HAP-1 (cell line): ENCODE results near the gene EEA1.
"Not testable (repeated sequence)": the region's sequence is repeated elsewhere in the genome, so short reads cannot be mapped to it uniquely, and the experiment has no call there.

Experiments used
- DNase-seq, 2 experiments: peaks; one replicate each; pipeline ENCODE4 v3.0.0-alpha.2; 2016 to 2020; ENCODE audit warnings: low spot score in 2 of 2
- H3K27me3 ChIP-seq: fragments of 250-450 bp; sonication (Bioruptor Pico); 2 replicates; pipeline ENCODE4 v1.5.1; 2020; ENCODE audit warnings: low read depth, mild to moderate bottlenecking, moderate library complexity
- H3K36me3 ChIP-seq: fragments of 250-450 bp; sonication (Bioruptor Pico); replicated peaks from 2 replicates; pipeline ENCODE4 v1.5.1; 2020; ENCODE audit warnings: mild to moderate bottlenecking
- H3K4me1 ChIP-seq: fragments of 250-450 bp; sonication (Bioruptor Pico); 2 replicates; pipeline ENCODE4 v1.5.1; 2020; ENCODE audit warnings: mild to moderate bottlenecking
- H3K4me3 ChIP-seq: fragments of 250-450 bp; sonication (Bioruptor Pico); 2 replicates; pipeline ENCODE4 v1.5.1; 2020; ENCODE audit warnings: mild to moderate bottlenecking, moderate library complexity
- H3K9me3 ChIP-seq: fragments of 250-450 bp; sonication (Bioruptor Pico); 2 replicates; pipeline ENCODE4 v1.5.1; 2020; ENCODE audit warnings: mild to moderate bottlenecking, moderate library complexity
- in situ Hi-C: fragments of 300-500 bp; cut with MboI; formaldehyde crosslinking; loops from 3 replicates; pipeline ENCODE4 v1.14.3; 2020; ENCODE audit warnings: low sequenced_read_pairs, inconsistent platforms, mixed read lengths

EEA1 gene

GRCh38 chr12:92765871-92766270 is 163.2 kb downstream of the EEA1 start:
- H3K4me1 ChIP-seq = no peaks in the 10 kb centered on the region; the same call in 1 of the 2 replicates
- in situ Hi-C loops = no loop called here
- DNase-seq = no peak

GRCh38 chr12:92764831-92765230 is 164.3 kb downstream of the EEA1 start:
- Histone ChIP-seq H3K36me3 (no peaks in the 10 kb centered on the region), H3K27me3 (peaks cover under 1% of the 10 kb centered on the region; the same call in 1 of the 2 replicates), H3K9me3 (no peaks in the 10 kb centered on the region), H3K4me3 (no peak overlapping the region), H3K4me1 (no peaks in the 10 kb centered on the region)
- in situ Hi-C loops = no loop called here
- no peak for DNase-seq

More at GRCh38 chr12:92765871-92766270, 163.2 kb downstream of the EEA1 start:
- no peaks in the 10 kb centered on the region for H3K9me3 ChIP-seq
- H3K4me3 ChIP-seq = no peak overlapping the region
- no peaks in the 10 kb centered on the region for H3K27me3 ChIP-seq
- H3K36me3 ChIP-seq = no peaks in the 10 kb centered on the region

DNA sequence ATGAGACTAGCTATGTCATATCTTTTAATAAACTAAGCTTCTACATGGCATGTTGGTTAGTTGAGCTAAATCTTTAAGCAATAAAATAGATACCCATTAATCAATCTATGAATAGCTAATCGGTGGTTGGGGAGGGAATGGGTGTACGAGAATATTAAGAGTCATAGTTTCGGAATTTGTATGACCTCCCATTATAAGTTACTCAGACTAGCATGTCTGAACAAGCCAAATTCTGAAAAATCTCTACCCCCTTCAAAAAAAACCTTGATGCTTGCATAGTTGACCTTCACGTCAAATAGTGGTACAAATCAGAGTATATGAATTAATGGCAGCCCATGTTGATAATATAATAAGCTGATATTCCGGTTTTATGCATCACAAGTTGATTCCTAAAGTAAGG is 166.3 kb downstream of the EEA1 start:
- Histone ChIP-seq H3K9me3 (no peaks in the 10 kb centered on the region), H3K27me3 (peaks cover 5% of the 10 kb centered on the region; the same call in 1 of the 2 replicates), H3K4me1 (no peaks in the 10 kb centered on the region), H3K4me3 (no peak overlapping the region), H3K36me3 (no peaks in the 10 kb centered on the region)
- in situ Hi-C loops = no loop called here
- DNase-seq = no peak

DNA sequence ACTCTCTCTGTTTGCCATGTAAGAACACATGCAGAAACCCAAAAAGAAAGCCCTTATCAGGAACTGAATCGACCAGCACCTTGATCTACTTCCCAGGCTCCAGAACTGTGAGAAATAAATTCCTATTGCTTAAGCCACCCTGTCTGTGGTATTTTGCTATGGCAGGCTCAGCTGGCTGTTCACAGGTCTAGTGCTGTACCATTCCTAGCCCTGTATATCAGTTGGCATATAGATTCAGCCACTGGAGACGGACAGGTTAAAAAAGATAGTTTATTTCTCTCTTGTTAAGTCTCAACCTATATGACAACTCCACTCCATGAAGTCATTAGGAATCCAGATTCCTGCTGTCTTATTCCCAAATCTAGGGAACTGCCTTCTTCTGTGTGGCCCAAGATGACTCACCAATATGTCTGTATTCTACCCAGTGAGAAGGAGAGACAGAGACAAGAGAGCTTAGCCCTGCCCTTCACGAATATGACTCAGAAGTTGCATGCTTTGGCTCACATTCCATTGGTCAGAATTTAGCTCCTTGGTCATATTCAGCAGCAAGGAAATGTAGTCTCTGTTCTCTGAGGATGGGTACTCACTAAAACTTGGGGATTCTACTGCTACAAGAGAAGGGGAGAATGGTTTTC is 169.3 kb downstream of the EEA1 start:
- H3K4me1 ChIP-seq = no peaks in the 10 kb centered on the region
- H3K27me3 ChIP-seq = peaks cover 9% of the 10 kb centered on the region; the same call in 1 of the 2 replicates
- no peaks in the 10 kb centered on the region for H3K36me3 ChIP-seq
- in situ Hi-C loops = no loop called here
- DNase-seq = no peak
- no peak overlapping the region for H3K4me3 ChIP-seq
- H3K9me3 ChIP-seq = no peaks in the 10 kb centered on the region

GRCh38 chr12:92757597-92758121 is 171.4 kb downstream of the EEA1 start:
- no peak for DNase-seq
- H3K4me3 ChIP-seq = no peak overlapping the region
- in situ Hi-C loops = no loop called here
- H3K36me3 ChIP-seq = no peaks in the 10 kb centered on the region
- H3K4me1 ChIP-seq = no peaks in the 10 kb centered on the region
- no peaks in the 10 kb centered on the region for H3K9me3 ChIP-seq
- H3K27me3 ChIP-seq = peaks cover 9% of the 10 kb centered on the region; the same call in 1 of the 2 replicates

- H3K4me3 ChIP-seq = no peak overlapping the region
- H3K4me1 ChIP-seq = no peaks in the 10 kb centered on the region
- H3K9me3 ChIP-seq = no peaks in the 10 kb centered on the region
- no peak for DNase-seq
- in situ Hi-C loops = no loop called here
- peaks cover 9% of the 10 kb centered on the region; the same call in 1 of the 2 replicates for H3K27me3 ChIP-seq
- no peaks in the 10 kb centered on the region for H3K36me3 ChIP-seq
Measured at GRCh38 chr12:92756898-92757596, 172.0 kb downstream of the EEA1 start.

- DNase-seq = no peak
- H3K9me3 ChIP-seq = no peaks in the 10 kb centered on the region
- no peaks in the 10 kb centered on the region for H3K4me1 ChIP-seq
- H3K27me3 ChIP-seq = peaks cover 6% of the 10 kb centered on the region; the same call in 1 of the 2 replicates
- in situ Hi-C loops = no loop called here
- no peaks in the 10 kb centered on the region for H3K36me3 ChIP-seq
- no peak overlapping the region for H3K4me3 ChIP-seq
Measured at GRCh38 chr12:92753976-92754885, 174.9 kb downstream of the EEA1 start.

- H3K4me3 ChIP-seq, H3K4me1 ChIP-seq, H3K9me3 ChIP-seq, DNase-seq, in situ Hi-C loops, H3K36me3 ChIP-seq, H3K27me3 ChIP-seq: not testable (repeated sequence)
Measured at GRCh38 chr12:92749691-92750090, 179.4 kb downstream of the EEA1 start.

DNA sequence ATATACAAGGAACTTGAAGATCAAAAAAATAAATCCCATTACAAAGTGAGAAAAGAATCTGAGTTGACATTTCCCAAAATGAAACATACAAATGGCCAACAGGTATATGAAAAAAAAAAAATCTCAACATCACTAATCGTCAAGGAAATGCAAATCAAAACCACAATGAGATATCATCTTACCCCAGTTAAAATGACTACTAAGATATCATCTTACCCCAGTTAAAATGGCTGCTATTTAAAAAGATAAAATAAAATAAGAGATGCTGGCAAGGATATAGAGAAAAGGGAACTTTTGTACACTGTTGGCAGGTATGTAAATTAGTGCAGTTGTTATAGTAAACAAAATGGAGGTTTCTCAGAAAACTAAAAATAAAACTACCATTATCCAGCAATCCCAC is 181.9 kb downstream of the EEA1 start:
- Histone ChIP-seq H3K9me3 (no peaks in the 10 kb centered on the region), H3K4me1 (no peaks in the 10 kb centered on the region), H3K4me3 (no peak overlapping the region), H3K36me3 (no peaks in the 10 kb centered on the region), H3K27me3 (peaks cover 2% of the 10 kb centered on the region; the same call in 1 of the 2 replicates)
- DNase-seq = no peak
- in situ Hi-C loops = no loop called here

DNA sequence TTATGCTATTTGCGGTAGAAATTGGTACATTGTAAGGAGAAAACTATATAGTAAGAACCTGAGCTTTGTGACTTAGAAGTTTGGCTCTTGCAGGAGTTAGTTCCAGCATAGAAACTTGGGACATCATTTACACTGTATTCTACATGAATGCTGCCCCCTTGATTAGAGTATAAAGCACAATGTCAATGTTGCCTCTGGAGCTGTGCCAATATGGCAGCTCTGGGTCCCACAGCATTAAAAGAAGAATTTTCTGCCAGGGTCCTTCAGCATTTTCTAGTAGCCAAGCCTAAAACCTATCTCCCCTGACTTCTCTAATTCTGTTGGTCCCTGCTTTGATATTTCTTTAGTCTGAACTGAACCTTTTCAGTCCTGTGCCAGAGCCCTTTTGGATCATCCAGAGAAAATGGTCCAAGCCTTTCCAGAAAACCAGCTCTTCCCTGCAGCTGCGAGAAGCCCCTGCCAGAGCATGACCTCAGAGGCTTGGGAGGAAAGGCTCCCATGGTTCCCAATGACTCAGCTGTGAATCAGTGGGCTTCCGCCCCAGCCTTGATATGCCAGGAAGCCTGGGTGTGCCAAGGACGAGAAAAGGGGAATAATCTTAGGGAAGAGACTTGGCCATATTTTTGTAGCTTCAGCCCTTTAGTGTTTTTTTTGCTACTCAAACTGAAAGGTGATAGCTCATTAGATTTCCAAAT is 183.1 kb downstream of the EEA1 start:
- DNase-seq = no peak
- Histone ChIP-seq H3K27me3 (peaks cover 9% of the 10 kb centered on the region; the same call in 1 of the 2 replicates), H3K4me3 (no peak overlapping the region), H3K36me3 (no peaks in the 10 kb centered on the region), H3K4me1 (no peaks in the 10 kb centered on the region), H3K9me3 (no peaks in the 10 kb centered on the region)
- in situ Hi-C loops = no loop called here

DNA sequence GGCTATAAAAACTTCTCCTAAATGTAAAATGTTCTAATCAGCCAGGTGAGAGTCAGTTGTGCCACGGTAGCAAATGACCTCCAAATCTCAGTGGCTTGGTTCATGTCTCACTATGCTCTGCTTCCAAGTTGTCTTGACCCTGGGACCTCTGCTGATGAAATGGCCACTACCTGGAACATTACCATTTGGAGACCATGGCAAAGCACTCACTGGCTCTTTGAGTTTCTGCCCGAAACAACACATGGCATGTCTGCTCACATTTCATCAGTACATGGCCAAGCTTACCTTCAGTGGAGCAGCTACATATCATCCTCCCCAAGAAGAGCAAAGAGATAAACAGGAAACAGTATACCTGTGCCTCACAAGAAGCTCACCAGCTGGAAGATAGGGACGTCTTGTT is 186.1 kb downstream of the EEA1 start:
- Histone ChIP-seq H3K4me1 (no peaks in the 10 kb centered on the region), H3K4me3 (no peak overlapping the region), H3K9me3 (no peaks in the 10 kb centered on the region), H3K36me3 (no peaks in the 10 kb centered on the region), H3K27me3 (peaks cover 9% of the 10 kb centered on the region; the same call in 1 of the 2 replicates)
- in situ Hi-C loops = no loop called here
- DNase-seq = no peak

DNA sequence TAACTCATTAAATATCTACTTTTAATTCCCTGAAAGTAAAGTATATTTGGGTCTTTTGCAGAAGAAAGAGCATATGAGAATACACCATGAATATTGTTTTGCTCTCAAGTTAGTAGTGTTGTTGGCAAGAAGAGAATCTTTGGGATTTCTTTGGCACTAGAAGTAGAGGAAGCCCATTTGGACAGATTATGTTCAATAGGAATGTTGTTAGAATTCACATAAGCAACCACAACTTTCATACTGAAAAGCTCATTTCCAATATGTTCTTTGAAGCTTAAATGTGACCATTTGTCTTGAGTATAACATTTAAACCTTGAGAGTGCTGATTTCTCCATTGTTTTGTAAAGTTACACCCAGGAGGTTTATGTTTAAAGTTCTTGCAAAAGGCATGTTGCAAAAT is 188.7 kb downstream of the EEA1 start:
- Histone ChIP-seq H3K4me1 (no peaks in the 10 kb centered on the region), H3K27me3 (peaks cover 9% of the 10 kb centered on the region; the same call in 1 of the 2 replicates), H3K36me3 (no peaks in the 10 kb centered on the region), H3K4me3 (no peak overlapping the region), H3K9me3 (no peaks in the 10 kb centered on the region)
- no peak for DNase-seq
- in situ Hi-C loops = no loop called here

GRCh38 chr12:92739113-92739512 is 190.0 kb downstream of the EEA1 start:
- Histone ChIP-seq H3K4me1 (no peaks in the 10 kb centered on the region), H3K4me3 (no peak overlapping the region), H3K9me3 (no peaks in the 10 kb centered on the region), H3K27me3 (peaks cover 9% of the 10 kb centered on the region; the same call in 1 of the 2 replicates), H3K36me3 (no peaks in the 10 kb centered on the region)
- no peak for DNase-seq
- in situ Hi-C loops = no loop called here
